Measurements from ENCODE around the gene DAPL1. TPM values are rescaled to one million over a fixed set of nuclear protein-coding genes. Genes with fewer than 3 reads are reported as not detected.

DAPL1 gene
- 10 to 100 TPM; 31.8 to 76.2 (median 38.3) TPM for polyA plus RNA-seq (ENCODE audit: insufficient read length in 3 of 3)

- no peak for DNase-seq (ENCODE audit: low read depth in 3 of 3, low spot score in 2 of 3)
Observed at GRCh38 chr2:158795195-158795924, at the start of gene DAPL1. DAPL1 (plus strand) TSS chr2:158795317; CDS start chr2:158795373, 56 bp downstream.

GRCh38 chr2:158745866-158746382, 49.2 kb upstream of the DAPL1 start:
- no peak for DNase-seq (ENCODE audit: low read depth in 3 of 3, low spot score in 2 of 3)

GRCh38 chr2:158746488-158746887, 48.6 kb upstream of the DAPL1 start:
- DNase-seq (ENCODE audit: low read depth in 3 of 3, low spot score in 2 of 3) = no peak

DNA sequence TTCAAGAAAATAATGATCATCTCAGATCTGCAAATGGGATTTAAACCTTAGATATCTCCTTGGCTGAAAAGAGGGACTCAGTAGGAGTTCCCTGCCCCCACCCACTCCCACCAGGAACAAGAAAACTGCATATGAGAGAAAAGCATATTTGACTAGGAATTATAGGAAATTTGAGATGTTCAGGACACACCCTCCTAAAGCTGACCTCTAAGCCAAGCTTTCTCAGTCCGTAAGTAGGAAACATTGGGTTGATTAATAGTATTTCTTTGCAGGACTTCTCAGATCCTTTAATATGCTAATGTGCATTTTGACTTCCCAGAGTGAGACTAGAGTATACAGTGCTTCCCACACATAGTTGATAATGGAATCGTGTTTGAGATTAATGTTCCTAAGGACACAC, 47.8 kb upstream of the DAPL1 start:
- no peak for DNase-seq (ENCODE audit: low read depth in 3 of 3, low spot score in 2 of 3)

- no peak for DNase-seq (ENCODE audit: low read depth in 3 of 3, low spot score in 2 of 3)
Observed at GRCh38 chr2:158748926-158749590, 46.1 kb upstream of the DAPL1 start.

GRCh38 chr2:158750458-158751125, 44.5 kb upstream of the DAPL1 start:
- DNase-seq (ENCODE audit: low read depth in 3 of 3, low spot score in 2 of 3) = no peak

GRCh38 chr2:158753641-158754611, 41.2 kb upstream of the DAPL1 start:
- peak; percentile 50 to 67 (median 66) for DNase-seq (ENCODE audit: low read depth in 3 of 3, low spot score in 2 of 3)

- DNase-seq (ENCODE audit: low read depth in 3 of 3, low spot score in 2 of 3) = no peak
Observed at GRCh38 chr2:158755310-158756087, 39.6 kb upstream of the DAPL1 start.

- no peak for DNase-seq (ENCODE audit: low read depth in 3 of 3, low spot score in 2 of 3)
Observed at GRCh38 chr2:158756331-158756730, 38.8 kb upstream of the DAPL1 start.

DNA sequence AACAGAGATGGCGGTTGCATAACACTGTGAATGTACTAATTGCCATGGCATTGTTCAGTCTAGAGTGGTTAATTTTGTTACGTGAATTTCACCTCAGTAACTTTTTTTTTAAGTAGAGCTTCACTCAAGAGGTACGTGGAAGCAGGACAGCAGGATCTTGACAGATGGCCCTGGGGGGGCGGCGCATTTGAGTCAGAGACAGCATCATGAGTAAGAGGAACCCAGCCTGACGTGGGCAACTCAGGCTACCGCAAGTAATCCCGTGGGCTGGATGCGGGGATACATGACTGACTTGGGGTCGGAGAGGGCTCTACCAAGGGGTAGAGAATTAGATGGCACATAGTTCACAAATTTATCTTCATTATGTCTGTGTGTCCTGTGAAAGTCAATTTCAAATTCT, 38.1 kb upstream of the DAPL1 start:
- DNase-seq (ENCODE audit: low read depth in 3 of 3, low spot score in 2 of 3) = no peak

- DNase-seq (ENCODE audit: low read depth in 3 of 3, low spot score in 2 of 3) = no peak
Observed at GRCh38 chr2:158760887-158761286, 34.2 kb upstream of the DAPL1 start.

DNA sequence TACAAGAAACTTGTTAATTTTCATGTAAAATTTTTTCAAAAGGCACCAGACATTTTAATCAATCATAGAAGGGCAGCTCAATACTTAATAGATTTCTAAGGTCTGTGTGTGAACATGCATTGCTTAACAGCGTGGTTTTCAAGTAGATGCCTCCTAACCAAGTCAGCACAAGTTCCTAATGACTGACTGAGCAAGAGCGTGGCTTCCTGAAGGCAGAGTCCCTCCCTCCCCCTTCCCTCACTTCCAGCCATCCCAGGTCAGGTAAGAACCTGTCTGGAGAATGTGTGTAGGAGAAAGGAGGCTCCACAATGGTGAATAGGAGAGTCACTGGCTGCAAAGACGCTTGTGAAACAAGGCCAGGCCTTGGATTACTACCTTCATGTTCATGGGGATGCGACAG, 33.5 kb upstream of the DAPL1 start:
- no peak for DNase-seq (ENCODE audit: low read depth in 3 of 3, low spot score in 2 of 3)

- DNase-seq (ENCODE audit: low read depth in 3 of 3, low spot score in 2 of 3) = no peak
Observed at GRCh38 chr2:158762336-158762735, 32.8 kb upstream of the DAPL1 start.

GRCh38 chr2:158766524-158766923, 28.6 kb upstream of the DAPL1 start:
- no peak for DNase-seq (ENCODE audit: low read depth in 3 of 3, low spot score in 2 of 3)

DNA sequence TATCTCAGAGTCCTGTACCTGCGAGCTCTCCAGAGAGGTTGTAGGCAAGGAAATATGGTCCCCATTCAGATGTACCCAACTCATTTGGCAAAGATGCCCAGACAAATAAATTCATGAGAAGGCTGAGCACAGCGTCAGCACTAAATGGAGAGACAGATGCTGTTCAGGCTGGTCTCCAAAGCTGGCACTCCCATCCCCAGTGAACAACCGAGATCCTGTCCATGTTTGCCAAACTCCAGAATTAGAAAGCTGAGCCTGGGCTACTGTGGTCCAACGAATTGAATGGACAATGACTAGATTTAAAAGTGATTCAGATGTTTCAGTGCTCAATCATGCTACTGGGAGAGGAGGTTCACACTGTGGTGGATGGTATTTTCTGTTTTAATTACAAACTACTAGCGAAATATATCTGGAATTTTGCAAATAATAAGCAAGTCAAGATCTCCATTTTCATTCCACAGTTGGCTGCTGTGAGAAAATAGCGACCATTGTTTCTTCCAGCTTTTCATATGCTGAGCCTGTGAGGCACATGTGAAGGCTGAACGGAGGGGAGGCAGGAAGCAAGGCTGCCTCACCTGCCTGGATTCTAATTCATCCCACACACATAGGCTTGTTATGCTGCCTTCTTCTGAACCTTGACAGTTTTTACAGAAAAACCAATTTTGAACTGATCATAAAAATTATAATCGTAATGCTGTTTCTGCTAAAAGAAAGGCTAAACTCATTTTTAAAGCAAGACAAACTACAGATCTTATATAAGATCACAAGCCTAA, 22.6 kb upstream of the DAPL1 start:
- no peak for DNase-seq (ENCODE audit: low read depth in 3 of 3, low spot score in 2 of 3)

- no peak for DNase-seq (ENCODE audit: low read depth in 3 of 3, low spot score in 2 of 3)
Observed at GRCh38 chr2:158773121-158773520, 22.0 kb upstream of the DAPL1 start.

GRCh38 chr2:158774681-158775080, 20.4 kb upstream of the DAPL1 start:
- no peak for DNase-seq (ENCODE audit: low read depth in 3 of 3, low spot score in 2 of 3)

DNA sequence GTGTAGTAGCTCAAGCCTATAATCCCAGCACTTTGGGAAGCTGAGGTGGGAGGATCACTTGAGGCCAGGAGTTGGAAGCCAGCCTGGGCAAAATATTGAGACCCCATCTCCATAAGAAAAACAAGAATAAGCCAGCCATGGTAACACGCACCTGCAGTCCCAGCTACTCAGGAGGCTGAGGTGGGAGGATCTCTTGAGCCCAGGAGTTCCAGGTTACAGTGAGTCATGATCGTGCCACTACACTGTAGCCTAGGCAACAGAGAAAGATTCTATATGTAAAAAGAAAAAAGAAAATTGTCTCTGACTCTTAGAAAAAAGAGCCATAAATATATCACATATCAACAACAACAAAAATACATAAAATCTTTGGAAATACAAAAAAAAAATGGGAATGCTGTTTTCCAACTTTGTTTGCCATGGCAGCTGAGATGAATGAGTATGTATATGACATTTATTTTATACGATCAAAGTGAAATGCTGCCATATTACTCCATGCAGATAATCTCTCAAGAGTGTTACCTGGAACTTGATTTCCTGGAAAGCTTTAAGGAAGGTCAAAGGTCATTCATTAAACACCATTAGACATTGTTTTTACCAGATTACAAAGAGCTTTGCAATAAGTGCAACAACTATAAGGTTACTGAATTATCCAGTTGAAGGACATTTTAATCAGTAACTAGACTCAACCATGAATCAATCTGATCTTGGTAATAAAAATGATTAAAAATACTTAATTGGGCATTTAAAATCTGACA, 19.7 kb upstream of the DAPL1 start:
- no peak for DNase-seq (ENCODE audit: low read depth in 3 of 3, low spot score in 2 of 3)

Data from right renal cortex interstitium (tissue), 3 donors.